HG03439 (cell line): Measurements from ENCODE around the gene CYP2D6.
"Not testable (repeated sequence)": the region's sequence is repeated elsewhere in the genome, so short reads cannot be mapped to it uniquely, and the experiment has no call there.

ENCODE experiments used
- ATAC-seq: cut with Tn5 transposase; IDR thresholded peaks from one replicate; pipeline ENCODE4 v1.9.1; 2021; ENCODE audit warnings: mild to moderate bottlenecking, moderate library complexity; ENCODE audit not compliant: unreplicated experiment

The CYP2D6 gene

DNA sequence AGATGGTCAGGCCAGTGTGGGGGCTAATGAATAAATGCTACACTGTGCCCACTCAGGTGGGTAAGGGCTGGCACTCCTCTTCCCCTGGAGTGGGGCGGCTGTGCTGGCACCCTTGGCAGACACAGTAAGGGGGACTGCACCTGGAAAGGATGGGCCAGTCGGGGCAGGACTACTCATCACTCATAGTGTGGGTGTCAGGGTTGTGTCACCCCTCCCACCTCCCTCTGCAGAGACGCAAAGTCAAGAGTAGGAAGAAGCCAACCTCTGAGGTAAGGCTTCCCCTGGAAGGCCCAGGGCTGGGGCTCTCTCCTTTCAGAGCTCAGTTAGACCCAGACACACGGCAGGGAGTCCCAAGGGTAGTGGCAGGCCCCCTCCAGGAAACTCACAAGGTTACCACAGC, 5.1 kb upstream of the CYP2D6 start:
- not testable (repeated sequence) for ATAC-seq

DNA sequence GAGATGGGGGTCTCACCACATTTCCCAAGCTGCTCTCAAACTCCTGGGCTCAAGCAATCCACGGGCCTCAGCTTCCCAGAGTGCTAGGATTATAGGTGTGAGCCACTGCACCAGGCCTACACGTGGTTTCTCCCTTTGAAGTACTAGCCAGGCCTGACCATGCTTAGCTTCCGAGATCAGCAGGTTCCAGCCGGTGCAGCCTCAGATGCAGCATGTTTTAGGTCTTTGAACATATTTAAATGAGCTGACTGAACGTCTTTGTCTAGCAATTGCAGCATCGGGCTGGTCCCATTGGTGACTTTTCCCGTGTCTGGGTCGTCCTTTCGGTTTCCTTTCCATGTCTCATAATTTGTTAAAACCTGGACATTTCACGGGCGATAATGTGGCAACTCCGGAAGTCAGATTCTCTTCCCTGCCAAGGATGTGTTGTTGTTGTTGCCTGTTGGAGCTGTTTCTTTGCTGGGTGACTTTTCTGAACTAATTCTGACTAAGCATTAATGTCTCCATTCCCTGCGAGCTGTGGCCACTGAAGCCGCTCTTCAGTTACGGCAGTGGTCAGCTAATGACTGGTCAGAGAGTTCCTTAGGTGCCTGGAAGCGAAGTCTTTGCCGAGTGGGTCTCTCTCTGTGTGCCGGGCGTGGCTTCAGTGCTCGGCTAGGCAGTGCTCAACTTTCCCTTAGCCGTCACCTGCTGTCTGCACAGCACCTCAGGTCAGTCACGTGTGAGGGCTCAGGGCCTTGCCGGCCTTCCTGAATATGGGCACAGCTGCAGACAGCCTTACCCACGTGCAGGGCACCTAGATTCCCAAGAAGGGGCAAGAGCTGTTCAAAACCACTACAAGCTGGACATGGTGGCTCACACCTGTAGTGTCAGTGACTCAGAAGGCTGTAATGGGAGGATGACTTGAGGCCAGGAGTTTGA, 3.8 kb upstream of the CYP2D6 start:
- ATAC-seq: no peak

DNA sequence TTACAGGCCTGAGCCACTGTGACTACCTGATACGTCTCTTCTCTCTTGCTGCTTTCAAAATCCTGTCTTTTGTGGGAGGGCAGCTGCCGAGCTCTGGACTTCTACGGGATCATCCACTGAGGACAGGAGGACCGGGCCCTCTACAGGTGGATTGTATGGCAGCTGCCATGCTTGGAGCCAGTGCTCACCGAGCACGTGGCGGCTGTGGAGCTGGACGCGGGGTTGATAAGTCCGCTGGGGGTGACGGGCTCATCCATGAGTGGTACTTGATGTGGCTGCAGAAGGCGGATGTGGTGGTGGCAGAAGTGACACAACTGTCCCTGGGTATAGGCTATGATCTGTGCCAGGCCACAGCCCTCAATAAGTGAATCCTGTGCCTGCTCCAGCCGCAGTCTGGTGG, 1.8 kb upstream of the CYP2D6 start:
- no peak for ATAC-seq

DNA sequence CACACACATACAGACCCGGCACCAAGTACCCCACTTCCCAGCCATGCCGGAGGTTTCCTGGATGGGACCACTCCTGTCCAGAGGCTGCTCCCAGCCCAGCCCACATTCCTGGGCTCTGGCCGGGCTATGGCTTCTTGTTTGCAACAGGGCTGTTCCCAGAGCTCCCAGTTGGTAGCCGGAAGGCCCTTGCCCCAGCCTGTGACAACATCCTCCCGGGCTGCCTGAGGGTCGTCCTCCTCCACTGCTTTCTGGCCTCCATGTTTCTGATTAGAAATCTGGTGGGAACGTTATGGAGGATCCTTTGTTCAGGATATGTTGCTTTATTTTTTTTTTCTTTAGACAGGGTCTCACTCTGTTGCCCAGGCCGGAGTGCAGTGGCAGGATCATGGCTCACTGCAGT, 952 bp upstream of the CYP2D6 start:
- ATAC-seq: no peak

DNA sequence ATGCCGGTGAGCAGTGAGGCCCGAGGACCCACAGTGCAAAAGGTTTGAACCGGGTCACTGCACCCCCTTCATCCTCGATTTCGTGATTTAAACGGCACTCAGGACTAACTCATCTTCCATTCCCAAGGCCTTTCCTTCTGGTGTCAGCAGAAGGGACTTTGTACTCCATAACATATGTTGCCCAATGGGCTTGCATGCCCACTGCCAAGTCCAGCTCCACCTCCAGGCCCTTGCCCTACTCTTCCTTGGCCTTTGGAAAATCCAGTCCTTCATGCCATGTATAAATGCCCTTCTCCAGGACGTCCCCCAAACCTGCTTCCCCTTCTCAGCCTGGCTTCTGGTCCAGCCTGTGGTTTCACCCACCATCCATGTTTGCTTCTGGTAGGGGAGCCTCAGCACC, 428 bp downstream of the CYP2D6 start:
- ATAC-seq: not testable (repeated sequence)

DNA sequence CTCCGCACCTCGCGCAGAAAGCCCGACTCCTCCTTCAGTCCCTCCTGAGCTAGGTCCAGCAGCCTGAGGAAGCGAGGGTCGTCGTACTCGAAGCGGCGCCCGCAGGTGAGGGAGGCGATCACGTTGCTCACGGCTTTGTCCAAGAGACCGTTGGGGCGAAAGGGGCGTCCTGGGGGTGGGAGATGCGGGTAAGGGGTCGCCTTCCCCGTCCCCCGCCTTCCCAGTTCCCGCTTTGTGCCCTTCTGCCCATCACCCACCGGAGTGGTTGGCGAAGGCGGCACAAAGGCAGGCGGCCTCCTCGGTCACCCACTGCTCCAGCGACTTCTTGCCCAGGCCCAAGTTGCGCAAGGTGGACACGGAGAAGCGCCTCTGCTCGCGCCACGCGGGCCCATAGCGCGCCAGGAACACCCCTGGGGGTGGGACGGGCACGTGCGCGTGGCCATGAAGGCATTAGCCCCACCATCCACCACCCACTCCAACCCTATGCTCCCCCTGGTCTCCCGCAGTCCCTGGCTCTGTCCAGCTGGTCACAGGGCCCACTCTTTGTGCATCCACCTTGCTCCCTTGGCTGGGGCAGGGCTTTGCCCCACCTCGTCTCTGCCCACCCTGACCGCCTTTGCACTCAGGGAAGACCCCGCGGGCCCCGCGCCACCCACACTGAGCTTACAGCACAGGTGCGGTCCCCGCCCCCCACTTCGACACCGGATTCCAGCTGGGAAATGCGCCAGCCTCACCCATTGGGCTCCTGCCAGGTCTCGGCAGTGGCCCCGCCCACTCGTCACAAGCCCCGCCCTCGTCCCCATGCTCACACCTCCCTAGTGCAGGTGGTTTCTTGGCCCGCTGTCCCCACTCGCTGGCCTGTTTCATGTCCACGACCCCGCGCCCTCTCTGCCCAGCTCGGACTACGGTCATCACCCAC, 1.6 kb downstream of the CYP2D6 start:
- not testable (repeated sequence) for ATAC-seq

DNA sequence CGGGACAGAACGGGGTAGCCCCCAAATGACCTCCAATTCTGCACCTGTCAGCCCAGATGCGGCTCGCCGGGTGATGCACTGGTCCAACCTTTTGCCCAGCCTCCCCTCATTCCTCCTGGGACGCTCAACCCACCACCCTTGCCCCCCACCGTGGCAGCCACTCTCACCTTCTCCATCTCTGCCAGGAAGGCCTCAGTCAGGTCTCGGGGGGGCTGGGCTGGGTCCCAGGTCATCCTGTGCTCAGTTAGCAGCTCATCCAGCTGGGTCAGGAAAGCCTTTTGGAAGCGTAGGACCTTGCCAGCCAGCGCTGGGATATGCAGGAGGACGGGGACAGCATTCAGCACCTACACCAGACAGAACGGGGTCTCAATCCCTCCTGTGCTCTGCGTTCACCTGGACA, 2.6 kb downstream of the CYP2D6 start:
- not testable (repeated sequence) for ATAC-seq

DNA sequence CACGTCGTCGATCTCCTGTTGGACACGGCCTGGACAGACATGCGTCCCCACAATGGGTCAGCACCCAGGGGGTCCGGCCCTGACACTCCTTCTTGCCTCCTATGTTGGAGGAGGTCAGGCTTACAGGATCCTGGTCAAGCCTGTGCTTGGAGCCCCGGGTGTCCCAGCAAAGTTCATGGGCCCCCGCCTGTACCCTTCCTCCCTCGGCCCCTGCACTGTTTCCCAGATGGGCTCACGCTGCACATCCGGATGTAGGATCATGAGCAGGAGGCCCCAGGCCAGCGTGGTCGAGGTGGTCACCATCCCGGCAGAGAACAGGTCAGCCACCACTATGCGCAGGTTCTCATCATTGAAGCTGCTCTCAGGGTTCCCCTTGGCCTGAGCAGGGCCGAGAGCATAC, 3.0 kb downstream of the CYP2D6 start:
- no peak for ATAC-seq

DNA sequence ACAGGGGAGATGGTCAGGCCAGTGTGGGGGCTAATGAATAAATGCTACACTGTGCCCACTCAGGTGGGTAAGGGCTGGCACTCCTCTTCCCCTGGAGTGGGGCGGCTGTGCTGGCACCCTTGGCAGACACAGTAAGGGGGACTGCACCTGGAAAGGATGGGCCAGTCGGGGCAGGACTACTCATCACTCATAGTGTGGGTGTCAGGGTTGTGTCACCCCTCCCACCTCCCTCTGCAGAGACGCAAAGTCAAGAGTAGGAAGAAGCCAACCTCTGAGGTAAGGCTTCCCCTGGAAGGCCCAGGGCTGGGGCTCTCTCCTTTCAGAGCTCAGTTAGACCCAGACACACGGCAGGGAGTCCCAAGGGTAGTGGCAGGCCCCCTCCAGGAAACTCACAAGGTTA, 7.1 kb downstream of the CYP2D6 start:
- not testable (repeated sequence) for ATAC-seq

DNA sequence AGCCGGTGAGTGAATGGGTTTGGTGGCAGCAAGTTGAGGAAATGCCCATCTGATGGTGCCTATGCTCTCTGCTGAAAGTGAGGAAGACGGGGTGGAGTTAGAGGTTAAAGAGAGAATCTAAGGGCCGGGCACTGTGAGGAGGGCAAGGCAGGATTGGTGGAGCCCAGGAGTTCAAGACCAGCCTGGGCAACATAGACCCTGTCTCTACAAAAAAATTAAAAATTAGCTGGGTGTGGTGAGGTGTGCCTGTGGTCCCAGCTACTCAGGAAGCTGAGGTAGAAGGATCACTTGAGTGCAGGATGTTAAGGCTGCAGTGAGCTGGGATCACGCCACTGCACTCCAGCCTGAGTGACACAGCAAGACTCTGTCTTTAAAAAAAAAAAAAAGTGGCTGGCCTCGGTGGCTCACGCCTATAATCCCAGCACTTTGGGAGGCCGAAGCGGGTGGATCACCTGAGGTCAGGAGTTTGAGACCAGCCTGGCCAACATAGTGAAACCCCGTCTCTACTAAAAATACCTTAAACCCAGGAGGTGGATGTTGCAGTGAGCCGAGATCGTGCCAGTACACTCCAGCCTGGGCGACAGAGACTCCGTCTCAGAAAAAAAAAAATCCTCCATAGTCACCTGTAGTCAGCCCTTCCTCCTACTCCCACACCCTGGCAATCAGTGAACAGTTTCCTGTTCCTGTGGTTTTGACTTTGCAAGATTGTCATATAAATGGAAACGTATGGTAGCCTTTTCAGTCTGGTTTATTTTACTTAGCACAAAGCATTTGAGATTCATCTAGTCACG, 10.2 kb downstream of the CYP2D6 start:
- ATAC-seq: not testable (repeated sequence)

DNA sequence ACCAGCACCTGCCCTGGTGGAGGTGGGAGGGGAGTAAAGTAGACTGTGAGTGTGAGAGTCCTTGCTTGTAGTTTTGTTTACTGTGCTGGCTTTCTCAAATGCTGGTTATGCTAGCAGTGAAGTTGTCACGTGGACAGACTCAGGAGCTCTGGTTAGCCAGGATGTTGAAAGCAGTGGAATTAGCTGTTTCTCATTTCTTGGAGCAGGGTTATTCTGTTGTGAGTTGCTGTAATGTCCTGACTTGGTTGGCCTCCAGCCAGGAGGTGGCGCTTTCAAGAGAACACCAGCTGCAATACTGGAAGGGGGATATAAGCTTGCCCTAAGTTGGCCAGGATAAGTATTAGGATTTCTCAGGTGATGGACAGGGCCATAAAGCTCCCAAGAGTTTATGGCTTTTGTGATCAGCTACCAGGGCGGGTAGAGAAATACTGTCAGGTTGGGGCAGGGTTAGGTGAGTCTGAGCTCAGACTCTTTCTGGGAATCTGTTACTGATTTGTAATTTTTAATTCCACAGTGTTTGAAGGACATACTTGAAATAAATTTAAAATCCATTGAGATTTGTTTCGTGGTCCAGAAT, 13.7 kb downstream of the CYP2D6 start:
- ATAC-seq: no peak

DNA sequence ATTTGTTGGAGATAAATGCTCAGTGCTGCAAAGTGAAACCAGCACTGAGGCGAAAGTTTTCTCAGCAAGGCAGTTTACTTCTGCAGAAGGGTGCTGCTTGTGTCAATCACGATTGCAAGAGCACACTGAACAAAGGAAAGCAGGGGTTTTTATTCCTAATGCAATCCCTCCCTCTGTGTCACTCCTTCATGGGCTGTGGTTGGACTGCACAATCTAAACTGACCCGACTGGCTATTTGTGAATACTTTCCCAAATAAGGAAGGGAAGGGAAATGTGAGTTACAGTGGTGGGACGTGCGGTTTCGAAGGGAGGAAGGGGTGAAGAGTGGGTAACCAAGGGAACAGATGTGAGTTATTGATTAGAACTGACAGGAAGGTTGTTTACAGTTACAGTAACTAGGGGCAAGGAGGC, 15.2 kb downstream of the CYP2D6 start:
- not testable (repeated sequence) for ATAC-seq

DNA sequence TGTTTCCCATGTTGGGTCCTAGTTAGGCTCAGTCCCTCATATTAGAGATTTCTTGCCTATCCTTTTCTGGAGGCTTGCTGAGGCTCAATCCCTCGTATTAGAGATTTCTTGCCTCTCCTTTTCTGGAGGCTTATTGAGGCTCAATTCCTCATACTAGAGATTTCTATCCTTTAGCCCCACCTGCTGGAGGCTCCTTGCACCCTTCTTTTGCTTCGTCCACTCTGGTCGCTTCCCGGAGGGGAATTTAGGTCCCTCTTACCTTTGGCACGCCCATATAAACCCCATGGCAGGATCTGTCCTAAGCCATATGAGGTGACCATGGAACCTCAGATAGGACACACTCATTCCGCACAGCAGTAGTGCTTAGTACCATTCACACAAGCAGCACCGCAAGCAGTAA, 15.9 kb downstream of the CYP2D6 start:
- ATAC-seq: no peak

DNA sequence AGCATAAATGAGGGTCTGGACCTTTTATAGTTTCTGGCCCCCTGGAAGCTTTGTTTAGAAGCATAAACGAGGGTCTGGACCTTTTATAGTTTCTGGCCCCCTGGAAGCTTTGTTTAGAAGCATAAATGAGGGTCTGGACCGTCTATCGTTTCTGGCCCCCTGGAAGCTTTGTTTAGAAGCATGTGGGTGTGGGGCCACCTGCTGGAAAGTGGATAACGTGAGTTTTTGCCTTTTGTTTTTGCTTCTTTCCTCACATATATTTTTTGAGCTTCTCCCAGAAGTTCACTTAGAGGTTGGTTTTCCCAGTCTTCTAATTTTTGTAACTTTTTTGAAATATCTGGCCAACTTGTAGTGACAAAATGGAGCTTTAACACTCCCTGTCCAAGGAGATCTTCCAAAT, 17.8 kb downstream of the CYP2D6 start:
- ATAC-seq: not testable (repeated sequence)

DNA sequence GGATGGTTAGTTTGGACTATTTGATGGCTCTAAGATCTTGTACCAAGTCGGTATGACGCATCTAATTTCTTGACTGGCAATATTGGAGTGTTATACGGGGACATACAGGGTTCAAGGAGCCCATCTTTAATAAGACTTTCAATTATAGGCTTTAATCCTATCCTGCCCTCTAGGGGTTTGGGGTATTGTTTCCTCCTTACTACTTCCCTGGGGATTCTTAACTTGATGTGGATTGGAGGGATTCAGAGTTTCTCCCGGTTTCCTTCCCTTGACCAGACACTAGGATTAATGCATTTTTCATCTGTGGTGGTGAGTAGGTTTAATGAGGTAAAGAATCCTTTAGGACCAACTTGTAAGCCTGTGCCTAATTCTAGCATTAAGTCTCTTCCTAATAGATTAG, 18.8 kb downstream of the CYP2D6 start:
- ATAC-seq: no peak

DNA sequence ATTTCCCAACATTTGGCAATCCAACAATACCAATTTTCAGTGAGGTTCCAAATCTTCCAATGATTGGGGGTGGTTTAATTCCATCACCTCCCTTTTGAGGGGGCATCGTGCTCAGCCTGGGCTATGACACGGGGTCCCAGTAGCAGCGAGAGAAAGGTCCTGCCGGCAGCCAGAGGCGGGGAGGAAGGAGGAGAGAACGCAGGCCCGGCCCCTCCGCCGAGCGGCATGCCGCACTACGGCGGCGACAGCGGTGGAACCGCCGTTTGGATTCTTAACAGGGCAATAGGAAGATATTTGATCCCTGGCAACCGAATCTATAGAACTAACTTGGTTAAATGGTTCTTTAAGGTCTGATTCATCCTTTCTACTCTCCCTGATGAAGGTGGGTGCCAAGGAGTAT, 21.8 kb downstream of the CYP2D6 start:
- ATAC-seq: no peak

DNA sequence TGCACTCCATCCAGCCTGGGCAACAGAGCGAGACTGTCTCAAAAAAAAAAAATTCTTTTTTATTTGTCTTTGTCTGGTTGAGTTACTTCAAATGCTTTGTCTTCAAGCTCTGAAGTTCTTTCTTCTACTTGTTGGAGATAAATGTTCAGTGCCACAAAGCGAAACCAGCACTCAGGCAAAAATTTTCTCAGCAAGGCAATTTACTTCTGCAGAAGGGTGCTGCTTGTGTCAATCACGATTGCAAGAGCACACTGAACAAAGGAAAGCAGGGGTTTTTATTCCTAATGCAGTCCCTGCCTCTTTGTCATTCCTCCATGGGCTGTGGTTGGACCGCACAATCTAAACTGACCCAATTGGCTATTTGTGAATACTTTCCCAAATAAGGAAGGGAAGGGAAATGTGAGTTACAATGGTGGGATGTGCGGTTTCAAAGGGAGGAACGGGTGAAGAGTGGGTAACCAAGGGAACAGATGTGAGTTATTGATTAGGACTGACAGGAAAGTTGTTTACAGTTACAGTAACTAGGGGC, 26.2 kb downstream of the CYP2D6 start:
- not testable (repeated sequence) for ATAC-seq

DNA sequence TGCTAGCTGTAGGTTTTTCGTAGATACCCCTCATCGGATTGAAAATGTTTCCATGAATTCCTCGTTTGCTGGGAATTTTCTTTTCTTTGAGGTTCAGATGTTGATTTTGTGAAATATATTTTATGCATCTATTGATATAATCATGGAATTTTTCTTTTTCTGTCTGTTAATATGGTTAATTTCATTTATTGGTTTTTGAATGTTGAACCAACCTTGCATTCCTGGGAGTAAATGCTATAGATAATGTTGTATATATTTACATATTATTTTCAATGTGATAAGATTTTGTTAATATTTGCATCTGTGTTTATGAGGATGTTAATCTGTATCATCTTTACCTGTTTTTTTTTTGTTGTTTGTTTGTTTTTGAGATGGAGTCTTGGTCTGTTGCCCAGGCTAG, 29.4 kb downstream of the CYP2D6 start:
- ATAC-seq: no peak

DNA sequence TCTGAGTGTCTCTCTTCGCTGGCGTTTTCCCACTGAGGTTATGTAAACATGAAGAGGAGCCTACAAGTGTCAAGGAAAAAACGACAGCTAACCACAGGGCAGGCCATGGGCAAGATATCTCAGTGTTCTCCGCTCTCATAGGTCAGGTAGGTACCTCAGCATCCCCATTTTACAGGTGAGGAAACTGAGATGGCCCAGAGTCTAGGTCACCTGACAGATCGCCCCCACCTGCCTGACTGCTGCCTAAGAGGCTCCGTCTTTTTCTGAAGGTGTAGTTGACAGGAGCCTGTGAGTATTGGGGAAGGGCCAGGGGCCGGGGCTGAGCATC, 39.2 kb downstream of the CYP2D6 start:
- no peak for ATAC-seq
